GM12892 (cell line): ENCODE measurements around the gene ASTN2.

Experiments
- DNase-seq: peaks from one replicate; pipeline ENCODE4 v3.0.0; 2011; ENCODE audit not compliant: insufficient read length
- FAIRE-seq: peaks from 2 replicates; lab custom pipeline; 2011; peaks lifted over from hg19 to GRCh38; lab: Jason Lieb, UNC
- POLR2A ChIP-seq: IDR thresholded peaks from 2 replicates; pipeline ENCODE4 v1.6.1; 2011; ENCODE audit warnings: low read depth, low read length, control low read depth
- POLR2AphosphoS5 ChIP-seq: IDR thresholded peaks from 2 replicates; pipeline ENCODE4 v1.6.1; 2011; ENCODE audit warnings: low read depth, low read length, control low read depth
- TAF1 ChIP-seq: IDR thresholded peaks from 2 replicates; pipeline ENCODE4 v1.6.1; 2011; ENCODE audit warnings: low read depth, mild to moderate bottlenecking, control low read depth, low read length, borderline replicate concordance

Gene ASTN2

DNA sequence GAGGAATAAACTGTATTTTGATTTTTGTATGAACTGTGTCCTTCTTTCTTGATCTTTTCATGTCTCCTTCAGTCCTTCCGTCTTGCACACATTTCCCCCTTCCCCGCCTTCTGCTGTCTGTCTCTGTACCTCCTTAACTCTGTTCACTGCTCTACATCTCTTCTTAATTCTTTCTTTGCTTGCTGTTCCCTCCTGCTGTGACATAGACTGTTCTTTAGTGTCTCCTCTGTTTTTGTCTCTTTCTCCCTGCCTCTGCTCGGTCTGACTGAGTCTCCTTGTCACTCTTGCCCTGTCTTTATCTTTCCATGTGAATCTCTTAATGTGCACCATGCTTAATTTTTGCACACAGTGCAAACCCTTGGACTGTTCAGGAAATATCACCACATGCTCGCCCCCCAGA, 614.8 kb downstream of the ASTN2 start:
- DNase-seq, result no peak
- TF ChIP-seq POLR2AphosphoS5, result no peak
- no peak for TF ChIP-seq TAF1
- no peak for TF ChIP-seq POLR2A
- FAIRE-seq, result no peak

DNA sequence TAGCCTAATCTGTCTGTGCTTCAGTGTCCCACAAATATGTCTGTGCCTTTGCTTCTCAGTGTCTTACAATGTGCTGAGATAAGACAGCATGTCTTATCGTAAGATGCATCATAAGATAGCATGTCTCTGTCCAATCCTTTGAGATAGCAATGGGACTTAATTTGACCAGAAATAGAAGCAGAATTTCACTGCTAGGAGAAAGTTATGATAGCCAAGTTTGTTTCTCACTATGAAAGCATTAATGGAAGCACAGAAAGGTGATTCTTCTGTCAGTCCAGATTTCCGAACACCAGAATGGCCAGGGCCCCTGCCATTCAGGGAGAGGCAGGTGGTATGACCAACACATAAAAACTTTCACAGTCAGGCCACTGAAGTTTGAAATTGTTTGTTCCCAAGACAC, 616.3 kb downstream of the ASTN2 start:
- DNase-seq, result no peak
- TF ChIP-seq POLR2A, result no peak
- no peak for TF ChIP-seq POLR2AphosphoS5
- TF ChIP-seq TAF1, result no peak
- FAIRE-seq, result no peak

DNA sequence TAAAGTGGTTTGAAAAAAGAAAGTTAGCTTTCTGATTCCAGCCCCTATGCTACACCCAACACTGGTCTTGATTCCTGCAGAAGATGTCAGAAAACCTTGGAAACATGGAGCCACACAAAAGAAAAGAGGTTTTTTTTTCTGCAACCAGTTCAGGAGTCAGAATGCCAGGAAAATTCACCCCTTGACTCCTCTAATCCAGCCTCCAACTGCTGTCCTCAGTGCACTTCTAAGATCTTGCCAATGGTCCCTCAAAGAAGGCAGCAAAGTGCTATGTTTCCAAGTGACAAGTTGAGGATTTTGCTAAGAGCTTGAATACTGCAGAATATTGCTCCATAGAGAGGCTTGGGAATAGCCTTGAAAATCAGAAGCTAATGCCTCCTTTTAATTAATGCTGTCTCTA, 617.6 kb downstream of the ASTN2 start:
- no peak for DNase-seq
- no peak for TF ChIP-seq POLR2AphosphoS5
- TF ChIP-seq TAF1, result no peak
- no peak for TF ChIP-seq POLR2A
- FAIRE-seq, result no peak

DNA sequence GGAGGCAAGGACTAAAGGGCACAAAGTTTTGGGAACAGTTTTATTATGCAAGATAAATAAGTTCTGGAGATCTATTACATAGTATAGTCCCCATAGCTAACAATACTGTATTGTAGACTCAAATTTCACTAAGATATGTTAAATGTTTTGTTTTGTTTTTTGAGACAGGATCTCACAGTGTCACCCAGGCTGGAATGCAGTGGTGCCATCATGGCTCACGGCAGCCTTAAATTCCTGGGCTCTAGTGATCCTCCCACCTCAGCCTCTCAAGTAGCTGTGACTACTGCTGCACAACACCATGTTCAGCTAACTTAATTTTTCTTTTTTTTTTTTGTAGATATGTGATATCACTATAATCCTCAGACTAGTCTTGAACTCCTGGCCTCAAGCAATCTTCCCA, 618.2 kb downstream of the ASTN2 start:
- TF ChIP-seq POLR2AphosphoS5 (no peak), POLR2A (no peak), TAF1 (no peak)
- FAIRE-seq (no peak), DNase-seq (no peak)

DNA sequence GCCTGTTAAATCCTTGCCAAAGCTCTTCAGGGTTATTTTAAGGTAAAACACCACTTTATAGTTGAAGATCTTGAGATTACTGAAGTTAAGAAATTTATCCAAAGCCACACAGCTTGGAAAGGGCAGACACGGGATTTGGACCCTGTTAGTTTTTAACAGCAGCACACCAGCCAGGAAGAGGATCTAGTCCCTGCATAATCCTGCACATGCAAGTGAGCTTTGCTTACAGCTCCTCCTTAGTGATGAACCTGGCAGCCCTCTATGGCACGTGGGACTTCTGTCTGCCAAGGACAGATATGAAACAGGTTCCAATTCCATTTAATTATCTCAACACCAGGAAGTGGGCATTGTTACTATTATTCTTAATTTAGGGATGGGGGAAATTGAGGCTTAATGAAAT, 619.0 kb downstream of the ASTN2 start:
- no peak for FAIRE-seq

DNA sequence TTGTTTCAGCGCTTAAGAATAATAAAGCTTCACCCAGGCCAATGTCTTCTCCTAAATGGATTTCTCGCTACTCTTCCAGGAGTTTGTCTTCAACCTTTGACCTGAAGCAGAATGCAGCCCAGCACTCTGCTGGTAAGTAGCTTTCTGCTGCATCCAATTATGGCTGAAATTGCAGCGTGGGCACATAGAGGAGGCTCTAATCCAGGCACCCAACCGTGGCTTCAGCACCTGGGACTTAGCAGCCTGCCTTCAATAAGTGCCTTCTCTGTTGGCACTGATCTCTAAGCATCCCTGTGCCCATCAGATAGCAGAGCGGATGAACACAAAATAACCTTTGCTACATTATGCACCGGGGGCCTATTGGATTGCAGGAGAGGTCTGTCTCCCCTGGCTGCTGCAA, 622.6 kb downstream of the ASTN2 start:
- DNase-seq, result no peak
- no peak for FAIRE-seq
- no peak for TF ChIP-seq POLR2A
- no peak for TF ChIP-seq POLR2AphosphoS5
- no peak for TF ChIP-seq TAF1

More for the DNA sequence above, 619.0 kb downstream of the ASTN2 start:
- TF ChIP-seq POLR2A (no peak), TAF1 (no peak), POLR2AphosphoS5 (no peak)
- DNase-seq, result no peak

DNA sequence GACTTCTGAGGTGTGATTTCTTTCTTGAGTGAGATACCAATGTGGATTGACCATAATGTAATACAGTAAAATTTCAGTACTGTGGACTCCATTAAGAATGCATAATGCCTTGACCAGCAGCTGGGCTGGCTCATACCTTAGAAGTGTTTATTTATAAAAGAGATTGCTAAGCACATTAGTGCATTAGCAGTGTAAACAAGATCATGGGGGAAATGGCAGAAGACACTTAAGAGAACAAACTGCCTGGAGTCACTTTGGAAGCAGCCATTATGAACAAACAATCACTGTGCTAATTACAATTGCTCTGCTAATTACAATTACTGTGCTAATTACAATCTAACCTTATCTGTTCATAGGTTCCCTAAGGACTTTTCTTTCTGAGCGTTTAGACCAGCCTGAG, 623.5 kb downstream of the ASTN2 start:
- DNase-seq (no peak), FAIRE-seq (no peak)

DNA sequence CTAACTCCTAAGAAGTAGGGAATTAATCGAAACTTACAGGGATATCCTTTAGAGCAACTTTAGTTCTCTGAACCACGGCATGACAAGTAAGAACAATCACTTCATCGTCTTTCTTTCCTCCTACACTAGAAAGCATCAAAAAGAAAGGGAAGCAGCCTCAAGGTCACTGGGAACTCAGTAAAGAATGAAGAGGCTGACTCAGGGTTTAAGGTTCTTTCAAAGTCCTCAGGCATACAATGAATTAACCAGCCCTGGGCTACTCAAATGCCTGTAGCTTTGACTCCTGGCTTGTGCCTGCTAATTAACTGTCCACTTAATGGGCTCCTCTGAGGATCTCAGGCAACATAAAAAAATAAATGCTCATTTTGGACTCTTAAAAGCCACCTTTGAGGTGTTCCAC, 625.8 kb downstream of the ASTN2 start:
- TF ChIP-seq TAF1 (no peak), POLR2A (no peak), POLR2AphosphoS5 (no peak)
- DNase-seq (no peak), FAIRE-seq (no peak)

More for the DNA sequence above, 623.5 kb downstream of the ASTN2 start:
- TF ChIP-seq TAF1, result no peak
- TF ChIP-seq POLR2AphosphoS5, result no peak

DNA sequence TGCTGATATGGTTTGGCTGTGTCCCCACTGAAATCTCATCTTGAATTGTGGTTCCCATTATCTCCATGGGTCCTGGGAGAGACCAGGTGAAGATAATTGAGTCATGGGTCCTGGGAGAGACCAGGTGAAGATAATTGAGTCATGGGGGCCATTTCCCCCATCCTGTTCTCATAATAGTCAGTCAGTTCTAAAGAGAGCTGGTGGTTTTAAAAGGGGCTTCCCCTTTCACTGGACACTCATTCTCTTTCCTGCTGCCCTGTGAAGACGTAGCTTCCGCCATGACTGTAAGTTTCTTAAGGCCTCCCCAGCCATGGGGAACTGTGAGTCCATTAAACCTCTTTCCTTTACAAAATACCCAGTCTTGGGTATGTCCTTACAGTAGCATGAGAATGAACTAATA, 628.1 kb downstream of the ASTN2 start:
- DNase-seq, result no peak
- no peak for FAIRE-seq
- TF ChIP-seq POLR2AphosphoS5 (no peak), POLR2A (no peak), TAF1 (no peak)

DNA sequence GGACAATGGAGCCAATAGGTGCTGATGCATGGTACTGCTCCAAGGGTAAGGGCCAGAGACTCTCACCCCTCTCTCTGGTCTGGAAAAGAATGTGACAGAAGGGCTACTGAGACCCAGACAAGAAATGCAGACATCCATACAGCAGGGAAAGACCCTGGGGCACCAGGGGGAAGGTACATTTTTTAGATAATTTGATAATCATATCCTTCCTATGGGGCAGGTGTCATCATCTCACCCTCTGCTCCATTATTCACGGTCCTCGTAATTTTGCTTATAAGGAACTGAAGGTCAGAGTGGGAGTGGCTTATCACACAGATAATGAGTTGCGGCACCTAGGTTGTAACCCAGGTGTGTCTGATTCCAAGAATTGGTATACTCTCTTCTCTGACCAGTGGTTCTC, 637.7 kb downstream of the ASTN2 start:
- no peak for FAIRE-seq
- TF ChIP-seq TAF1 (no peak), POLR2A (no peak)
- DNase-seq, result no peak

DNA sequence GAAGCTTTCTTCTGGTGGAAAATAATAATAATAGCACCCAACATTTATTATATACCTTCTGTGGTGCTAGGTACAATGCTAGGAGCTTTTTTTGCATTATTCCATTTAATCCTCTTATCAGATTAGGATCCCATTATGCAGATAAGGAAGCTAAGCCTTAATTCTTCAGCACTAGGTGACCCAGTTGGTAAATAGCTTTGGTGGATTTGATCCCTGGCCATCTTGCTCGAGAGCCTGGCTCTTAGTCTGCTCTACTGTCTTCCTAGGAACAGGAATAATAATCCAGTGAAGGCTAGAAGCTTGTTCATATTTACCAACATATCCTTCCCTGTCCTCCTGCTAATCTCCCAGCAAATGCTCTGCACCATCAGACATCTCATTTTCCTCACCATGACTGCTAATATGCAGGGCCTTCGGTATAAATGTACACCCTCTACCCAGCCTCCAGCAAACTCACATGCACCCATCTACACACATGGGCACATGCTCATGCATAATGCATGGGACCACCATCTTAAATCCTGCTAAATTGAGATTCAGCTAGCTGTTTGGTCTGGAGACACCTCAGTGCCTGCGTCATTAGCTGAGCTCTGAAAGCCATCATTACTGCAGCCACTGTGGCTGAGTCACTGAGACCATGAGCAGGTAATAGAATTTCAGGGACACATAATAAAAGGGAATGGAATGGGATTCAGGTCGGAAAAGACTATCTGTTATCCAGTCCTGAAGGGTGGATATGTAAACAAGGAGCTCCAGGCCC, 640.3 kb downstream of the ASTN2 start:
- DNase-seq, result no peak
- no peak for FAIRE-seq
- TF ChIP-seq TAF1 (no peak), POLR2A (no peak), POLR2AphosphoS5 (no peak)

DNA sequence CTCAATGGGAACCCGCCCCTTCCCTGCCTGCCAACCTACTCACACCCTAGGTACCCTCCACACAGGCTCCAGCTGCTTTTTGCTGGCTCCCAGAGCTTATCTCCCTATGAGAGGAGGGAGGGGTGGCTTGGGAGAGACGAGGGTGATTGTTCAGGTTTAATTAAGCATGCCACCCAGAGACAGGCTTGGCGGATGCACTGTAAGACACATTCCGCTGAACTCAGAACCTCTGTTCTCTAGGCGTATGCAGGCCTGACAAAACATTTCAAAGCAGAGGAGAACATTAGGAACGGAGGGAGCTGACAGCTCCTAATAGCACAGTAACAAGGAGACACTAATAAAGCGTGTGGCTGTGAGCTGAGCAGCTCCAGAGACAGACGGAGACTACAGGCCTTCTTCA, 647.6 kb downstream of the ASTN2 start:
- no peak for DNase-seq
- no peak for FAIRE-seq
- TF ChIP-seq POLR2AphosphoS5 (no peak), POLR2A (no peak), TAF1 (no peak)
